A549 (cell line): ENCODE measurements around the gene HMG20A.

Experiments used
- CTCF ChIP-seq: fragments of >200 bp; sonication (Bioruptor Twin); formaldehyde crosslinking; IDR thresholded peaks from 3 replicates; pipeline ENCODE4 v1.5.1; 2016
- RCOR1 ChIP-seq: fragments of 150-350 bp; IDR thresholded peaks from 2 replicates; pipeline ENCODE4 v1.6.1; 2014; ENCODE audit warnings: antibody characterized with exemption, low read length, low read depth

- TF ChIP-seq CTCF (no peak), RCOR1 (no peak)
These were observed 67.2 kb downstream of the HMG20A start for GRCh38 chr15:77487888-77488287.
